GM12865 (cell line): ENCODE data around the gene DNMT1.
"Not testable (repeated sequence)": the region's sequence is repeated elsewhere in the genome, so short reads cannot be mapped to it uniquely, and the experiment has no call there.

ENCODE experiments used
- DNase-seq: peaks from one replicate; pipeline ENCODE4 v3.0.0; 2010; ENCODE audit warnings: low read depth
- H3K4me3 ChIP-seq: 2 replicates; pipeline ENCODE4 v1.5.1; 2011; ENCODE audit warnings: mild to moderate bottlenecking, low read depth, low read length, control low read depth
- CTCF ChIP-seq: IDR thresholded peaks from 2 replicates; pipeline ENCODE4 v1.5.1; 2011; ENCODE audit warnings: low read length, control low read depth, low read depth, inconsistent platforms; ENCODE audit not compliant: insufficient read depth; ENCODE audit errors: missing control alignments

Gene DNMT1

GRCh38 chr19:10167459-10167858 is 27.3 kb downstream of the DNMT1 start:
- no peak for TF ChIP-seq CTCF
- no peak overlapping the region for H3K4me3 ChIP-seq
- no peak for DNase-seq

DNA sequence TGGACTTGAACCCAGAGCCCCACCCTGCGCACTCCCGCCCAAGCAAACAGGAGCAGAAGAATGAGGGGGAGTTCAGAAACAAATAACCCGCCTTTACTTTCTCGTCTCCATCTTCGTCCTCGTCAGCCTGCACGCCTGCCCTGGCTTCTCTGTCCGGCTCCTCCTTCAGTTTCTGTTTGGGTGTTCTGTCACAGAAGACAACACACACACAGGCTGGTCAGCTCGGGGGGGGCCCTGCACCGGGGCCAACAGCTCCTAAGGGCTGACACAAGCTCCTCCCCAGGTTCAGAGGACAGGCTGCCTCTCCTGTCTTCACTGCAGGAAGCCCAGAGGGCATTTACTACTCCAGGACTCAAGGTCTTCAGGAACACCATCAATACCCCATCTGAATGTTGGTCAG is 28.3 kb downstream of the DNMT1 start:
- not testable (repeated sequence) for DNase-seq, H3K4me3 ChIP-seq

DNA sequence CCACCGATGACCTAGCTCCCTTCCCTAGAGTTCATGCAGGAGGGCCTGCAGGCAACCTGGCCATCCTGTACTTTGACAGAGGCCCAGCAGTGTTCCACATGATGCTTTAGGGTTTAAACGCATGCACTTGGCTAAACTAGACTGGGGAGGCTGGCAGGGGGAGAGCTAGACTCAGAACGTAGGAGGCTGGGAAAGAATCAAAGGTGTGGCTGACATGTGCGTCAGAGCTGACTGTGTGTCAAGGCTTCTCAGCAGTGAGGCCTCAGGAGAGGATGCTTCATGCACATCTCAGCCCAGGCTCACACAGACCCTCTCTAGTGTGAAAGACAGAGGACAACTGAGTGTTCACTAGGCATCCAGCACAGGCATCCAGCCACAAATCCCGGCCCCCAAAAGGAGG is 28.7 kb downstream of the DNMT1 start:
- no peak for DNase-seq
- H3K4me3 ChIP-seq, result no peak overlapping the region
- TF ChIP-seq CTCF, result no peak

DNA sequence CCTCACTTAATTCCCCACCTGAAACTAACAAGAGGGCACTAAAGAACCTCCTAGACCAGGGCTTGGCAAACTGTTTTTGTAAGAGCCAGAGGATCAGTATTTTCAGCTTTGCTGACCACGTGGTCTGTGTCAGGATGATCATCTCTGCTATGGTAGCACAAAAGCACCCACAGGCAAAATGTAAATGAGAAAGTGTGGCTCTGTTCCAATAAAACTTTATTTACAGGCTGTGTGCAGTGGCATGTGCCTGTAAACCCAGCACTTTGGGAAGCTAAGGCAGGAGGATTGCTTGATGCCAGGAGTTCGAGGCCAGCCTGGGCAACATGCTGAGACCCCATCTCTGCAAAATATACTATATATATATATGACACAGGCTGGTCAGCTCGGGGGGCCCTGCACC is 31.2 kb downstream of the DNMT1 start:
- no peak overlapping the region for H3K4me3 ChIP-seq
- TF ChIP-seq CTCF, result no peak
- DNase-seq, result no peak

DNA sequence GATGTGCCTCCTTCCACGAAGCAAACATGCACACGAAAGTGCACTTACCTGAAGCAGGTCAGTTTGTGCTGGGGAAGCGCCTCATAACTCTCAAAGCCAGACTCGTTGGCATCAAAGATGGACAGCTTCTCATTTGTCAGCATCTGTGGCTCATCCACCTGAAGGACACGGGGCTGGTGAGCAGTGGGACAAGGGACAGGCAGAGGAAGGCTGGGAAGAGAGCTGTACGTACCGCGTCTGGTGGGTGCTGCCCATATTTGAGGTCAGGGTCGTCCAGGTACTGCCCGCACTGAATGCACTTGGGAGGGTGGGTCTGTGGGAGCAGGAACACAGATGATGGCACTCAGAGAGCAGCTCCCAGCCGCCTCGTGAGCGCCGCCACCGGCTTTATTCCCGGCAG is 35.1 kb downstream of the DNMT1 start:
- no peak for DNase-seq
- TF ChIP-seq CTCF, result no peak
- H3K4me3 ChIP-seq, result no peak overlapping the region

DNA sequence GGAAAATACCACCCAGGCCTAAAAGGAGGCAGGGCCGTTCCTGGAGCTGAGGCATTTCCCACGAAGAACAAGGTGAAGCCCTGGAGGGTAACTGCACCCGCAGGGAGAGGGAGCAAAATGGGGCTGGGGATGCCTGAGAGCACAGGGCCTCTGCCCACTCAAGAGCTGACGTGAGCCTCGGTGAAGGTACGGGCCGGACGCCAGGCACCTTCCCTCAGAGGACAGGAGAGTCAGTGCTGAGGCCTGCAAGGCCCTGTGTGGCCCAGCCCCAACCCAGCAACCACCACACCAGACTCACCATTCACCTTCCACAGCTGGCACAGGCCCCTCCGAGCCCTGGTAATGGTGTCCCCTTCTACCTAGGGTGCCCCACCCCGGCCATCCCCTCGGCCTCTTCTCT is 36.3 kb downstream of the DNMT1 start:
- TF ChIP-seq CTCF, result no peak
- no peak for DNase-seq

GRCh38 chr19:10158071-10158470 is 36.7 kb downstream of the DNMT1 start:
- no peak for DNase-seq

More for the DNA sequence above, 36.3 kb downstream of the DNMT1 start:
- H3K4me3 ChIP-seq, result no peak overlapping the region

More at GRCh38 chr19:10158071-10158470, 36.7 kb downstream of the DNMT1 start:
- no peak for TF ChIP-seq CTCF
- no peak overlapping the region for H3K4me3 ChIP-seq
